Liver (tissue), 9 donors: ENCODE data around the gene RTP5. TPM values are rescaled to one million over a fixed set of nuclear protein-coding genes. Genes with fewer than 3 reads are reported as not detected.

Source experiments
- DNase-seq: peaks from one replicate; pipeline ENCODE4 v3.0.0-alpha.2; 2017; ENCODE audit warnings: low spot score
- H3K27ac ChIP-seq, 2 donors: one replicate each; pipeline ENCODE4 v1.7.0; 2013; ENCODE audit warnings: inconsistent platforms in 2 of 2, low read length in 2 of 2, control low read depth in 1 of 2, low read depth in 1 of 2, mild to moderate bottlenecking in 1 of 2
- H3K27me3 ChIP-seq, 4 donors: one replicate each; pipeline versions ENCODE4 v1.6.1 to v1.7.0; 2013; ENCODE audit warnings: low read length in 3 of 4, inconsistent platforms in 1 of 4, mild to moderate bottlenecking in 1 of 4, moderate library complexity in 1 of 4; ENCODE audit not compliant: control insufficient read depth in 4 of 4, insufficient read depth in 4 of 4
- H3K36me3 ChIP-seq, 4 donors: one replicate each; pipeline versions ENCODE4 v1.6.1 to v1.7.0; 2013; ENCODE audit warnings: low read length in 3 of 4, mild to moderate bottlenecking in 3 of 4, low read depth in 1 of 4, moderate library complexity in 1 of 4; ENCODE audit not compliant: control insufficient read depth in 4 of 4, insufficient read depth in 3 of 4
- H3K4me1 ChIP-seq, 4 donors: one replicate each; pipeline versions ENCODE4 v1.6.1 to v1.7.0; 2013; ENCODE audit warnings: low read length in 3 of 4, mild to moderate bottlenecking in 3 of 4, moderate library complexity in 1 of 4; ENCODE audit not compliant: control insufficient read depth in 4 of 4, insufficient read depth in 4 of 4
- H3K4me3 ChIP-seq, 3 donors: one replicate each; pipeline versions ENCODE4 v1.6.1 to v1.7.0; 2013; ENCODE audit warnings: low read length in 3 of 3, control low read depth in 1 of 3, low read depth in 1 of 3, mild to moderate bottlenecking in 1 of 3
- H3K9ac ChIP-seq, 2 donors: one replicate each; pipeline ENCODE4 v1.7.0; 2013; ENCODE audit warnings: low read length in 2 of 2, mild to moderate bottlenecking in 2 of 2, moderate library complexity in 2 of 2, control low read depth in 1 of 2, low read depth in 1 of 2
- H3K9me3 ChIP-seq, 4 donors: one replicate each; pipeline versions ENCODE4 v1.6.1 to v1.7.0; 2013; ENCODE audit warnings: low read length in 3 of 4; ENCODE audit not compliant: control insufficient read depth in 4 of 4
- ATF3 ChIP-seq: IDR thresholded peaks from 2 replicates; pipeline ENCODE4 v1.6.1; 2016; ENCODE audit warnings: antibody characterized with exemption
- EGR1 ChIP-seq, 2 donors: IDR thresholded peaks; 2 replicates each; pipeline ENCODE4 v1.6.1; 2016 to 2018; ENCODE audit warnings: antibody characterized with exemption in 2 of 2, low read depth in 2 of 2
- HNF4A ChIP-seq, 2 donors: conservative IDR thresholded peaks; 2 replicates each; pipeline ENCODE4 v1.6.1; 2016; ENCODE audit warnings: antibody characterized with exemption in 2 of 2, mild to moderate bottlenecking in 2 of 2
- HNF4G ChIP-seq: IDR thresholded peaks from 2 replicates; pipeline ENCODE4 v1.6.1; 2016; ENCODE audit warnings: antibody characterized with exemption
- JUND ChIP-seq, 2 donors: IDR thresholded peaks; 2 replicates each; pipeline ENCODE4 v1.6.1; 2016; ENCODE audit warnings: antibody characterized with exemption in 2 of 2
- MAX ChIP-seq: IDR thresholded peaks from 2 replicates; pipeline ENCODE4 v1.6.1; 2016; ENCODE audit warnings: antibody characterized with exemption
- NR2F2 ChIP-seq: IDR thresholded peaks from 2 replicates; pipeline ENCODE4 v1.6.1; 2016; ENCODE audit warnings: antibody characterized with exemption
- RAD21 ChIP-seq, 2 donors: IDR thresholded peaks; 2 replicates each; pipeline ENCODE4 v1.6.1; 2016; ENCODE audit warnings: antibody characterized with exemption in 2 of 2, mild to moderate bottlenecking in 2 of 2
- RXRA ChIP-seq, 2 donors: IDR thresholded peaks; 2 replicates each; pipeline ENCODE4 v1.6.1; 2017 to 2018; ENCODE audit warnings: antibody characterized with exemption in 2 of 2, mild to moderate bottlenecking in 1 of 2
- SP1 ChIP-seq: IDR thresholded peaks from 2 replicates; pipeline ENCODE4 v1.6.1; 2018; ENCODE audit warnings: antibody characterized with exemption, mild to moderate bottlenecking
- TAF1 ChIP-seq: conservative IDR thresholded peaks from 2 replicates; pipeline ENCODE4 v1.6.1; 2016; ENCODE audit warnings: antibody characterized with exemption, mild to moderate bottlenecking
- YY1 ChIP-seq: IDR thresholded peaks from 2 replicates; pipeline ENCODE4 v1.6.1; 2016; ENCODE audit warnings: antibody characterized with exemption, mild to moderate bottlenecking
- WGBS: extraction: QIAGEN DNeasy Blood & Tissue Kit; methylation state at CpG from one replicate; pipeline ENCODE4 v1.1.7; 2013; 5-methylcytosine and 5-hydroxymethylcytosine counted together
- polyA plus RNA-seq, 2 donors: library from polyadenylated mRNA; stranded (reverse) in 1 of 2; unstranded in 1 of 2; fragments of 200-250 nt in 1 of 2; fragments of >200 nt in 1 of 2; fragmentation: Nextera tagmentation in 1 of 2; extraction: Ambion mirVana in 1 of 2; gene quantifications; one replicate each; pipeline versions ENCODE4 v1.2.1 to v1.2.3, GENCODE V29; 2013 to 2015
- total RNA-seq, 2 donors: library from RNA; depleted of rRNA; stranded (reverse); fragments of >200 nt; gene quantifications; one replicate each; pipeline ENCODE4 v1.2.3, GENCODE V29; 2014
- TF ChIP-seq, protein P1 (sequence below): IDR thresholded peaks from 2 replicates; pipeline ENCODE4 v1.6.1; 2016; ENCODE audit warnings: antibody characterized with exemption, mild to moderate bottlenecking
- TF ChIP-seq, protein P2 (sequence below): IDR thresholded peaks from 2 replicates; pipeline ENCODE4 v1.6.1; 2016; ENCODE audit warnings: antibody characterized with exemption
- TF ChIP-seq, protein P3 (sequence below): fragments of 150-350 bp; IDR thresholded peaks from 2 replicates; pipeline ENCODE4 v1.5.1; 2017; ENCODE audit warnings: improper control_type of control experiment, low read depth, low read length; ENCODE audit not compliant: missing input control
- donor health status: healthy.
- donor health status: healthy.
- donor health status: healthy.
- donor health status: healthy.
- donor health status: healthy.

The RTP5 gene
- total and polyA plus RNA-seq, 4 donors: under 0.01 to 0.03 TPM; not detected in 2

- H3K9ac ChIP-seq: no peak overlapping the region
- 92% methylated on average over 31 of the region's 31 CpGs for WGBS
- H3K36me3 ChIP-seq: no peaks in the 10 kb centered on the region
- no peak overlapping the region for H3K27ac ChIP-seq
- no peaks in the 10 kb centered on the region for H3K27me3 ChIP-seq
- H3K4me1 ChIP-seq: peaks cover 8 to 15% (median 9%) of the 10 kb centered on the region in 4 donors
- H3K4me3 ChIP-seq: no peak overlapping the region
- TF ChIP-seq, protein P1, sequence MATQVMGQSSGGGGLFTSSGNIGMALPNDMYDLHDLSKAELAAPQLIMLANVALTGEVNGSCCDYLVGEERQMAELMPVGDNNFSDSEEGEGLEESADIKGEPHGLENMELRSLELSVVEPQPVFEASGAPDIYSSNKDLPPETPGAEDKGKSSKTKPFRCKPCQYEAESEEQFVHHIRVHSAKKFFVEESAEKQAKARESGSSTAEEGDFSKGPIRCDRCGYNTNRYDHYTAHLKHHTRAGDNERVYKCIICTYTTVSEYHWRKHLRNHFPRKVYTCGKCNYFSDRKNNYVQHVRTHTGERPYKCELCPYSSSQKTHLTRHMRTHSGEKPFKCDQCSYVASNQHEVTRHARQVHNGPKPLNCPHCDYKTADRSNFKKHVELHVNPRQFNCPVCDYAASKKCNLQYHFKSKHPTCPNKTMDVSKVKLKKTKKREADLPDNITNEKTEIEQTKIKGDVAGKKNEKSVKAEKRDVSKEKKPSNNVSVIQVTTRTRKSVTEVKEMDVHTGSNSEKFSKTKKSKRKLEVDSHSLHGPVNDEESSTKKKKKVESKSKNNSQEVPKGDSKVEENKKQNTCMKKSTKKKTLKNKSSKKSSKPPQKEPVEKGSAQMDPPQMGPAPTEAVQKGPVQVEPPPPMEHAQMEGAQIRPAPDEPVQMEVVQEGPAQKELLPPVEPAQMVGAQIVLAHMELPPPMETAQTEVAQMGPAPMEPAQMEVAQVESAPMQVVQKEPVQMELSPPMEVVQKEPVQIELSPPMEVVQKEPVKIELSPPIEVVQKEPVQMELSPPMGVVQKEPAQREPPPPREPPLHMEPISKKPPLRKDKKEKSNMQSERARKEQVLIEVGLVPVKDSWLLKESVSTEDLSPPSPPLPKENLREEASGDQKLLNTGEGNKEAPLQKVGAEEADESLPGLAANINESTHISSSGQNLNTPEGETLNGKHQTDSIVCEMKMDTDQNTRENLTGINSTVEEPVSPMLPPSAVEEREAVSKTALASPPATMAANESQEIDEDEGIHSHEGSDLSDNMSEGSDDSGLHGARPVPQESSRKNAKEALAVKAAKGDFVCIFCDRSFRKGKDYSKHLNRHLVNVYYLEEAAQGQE: no peak
- TF ChIP-seq SP1 (no peak), JUND (IDR thresholded peaks at IDR 0.05) (no peak), MAX (no peak), NR2F2 (no peak), RAD21 (IDR thresholded peaks at IDR 0.05) (no peak), YY1 (no peak), HNF4G (no peak), EGR1 (IDR thresholded peaks at IDR 0.05; ENCODE audit: low read depth in 2 of 2) (no peak), TAF1 (no peak), RXRA (IDR thresholded peaks at IDR 0.05) (no peak), HNF4A (conservative IDR thresholded peaks at IDR 0.05) (no peak), ATF3 (no peak)
- TF ChIP-seq, protein P2, sequence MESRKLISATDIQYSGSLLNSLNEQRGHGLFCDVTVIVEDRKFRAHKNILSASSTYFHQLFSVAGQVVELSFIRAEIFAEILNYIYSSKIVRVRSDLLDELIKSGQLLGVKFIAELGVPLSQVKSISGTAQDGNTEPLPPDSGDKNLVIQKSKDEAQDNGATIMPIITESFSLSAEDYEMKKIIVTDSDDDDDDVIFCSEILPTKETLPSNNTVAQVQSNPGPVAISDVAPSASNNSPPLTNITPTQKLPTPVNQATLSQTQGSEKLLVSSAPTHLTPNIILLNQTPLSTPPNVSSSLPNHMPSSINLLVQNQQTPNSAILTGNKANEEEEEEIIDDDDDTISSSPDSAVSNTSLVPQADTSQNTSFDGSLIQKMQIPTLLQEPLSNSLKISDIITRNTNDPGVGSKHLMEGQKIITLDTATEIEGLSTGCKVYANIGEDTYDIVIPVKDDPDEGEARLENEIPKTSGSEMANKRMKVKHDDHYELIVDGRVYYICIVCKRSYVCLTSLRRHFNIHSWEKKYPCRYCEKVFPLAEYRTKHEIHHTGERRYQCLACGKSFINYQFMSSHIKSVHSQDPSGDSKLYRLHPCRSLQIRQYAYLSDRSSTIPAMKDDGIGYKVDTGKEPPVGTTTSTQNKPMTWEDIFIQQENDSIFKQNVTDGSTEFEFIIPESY: no peak
- TF ChIP-seq, protein P3, sequence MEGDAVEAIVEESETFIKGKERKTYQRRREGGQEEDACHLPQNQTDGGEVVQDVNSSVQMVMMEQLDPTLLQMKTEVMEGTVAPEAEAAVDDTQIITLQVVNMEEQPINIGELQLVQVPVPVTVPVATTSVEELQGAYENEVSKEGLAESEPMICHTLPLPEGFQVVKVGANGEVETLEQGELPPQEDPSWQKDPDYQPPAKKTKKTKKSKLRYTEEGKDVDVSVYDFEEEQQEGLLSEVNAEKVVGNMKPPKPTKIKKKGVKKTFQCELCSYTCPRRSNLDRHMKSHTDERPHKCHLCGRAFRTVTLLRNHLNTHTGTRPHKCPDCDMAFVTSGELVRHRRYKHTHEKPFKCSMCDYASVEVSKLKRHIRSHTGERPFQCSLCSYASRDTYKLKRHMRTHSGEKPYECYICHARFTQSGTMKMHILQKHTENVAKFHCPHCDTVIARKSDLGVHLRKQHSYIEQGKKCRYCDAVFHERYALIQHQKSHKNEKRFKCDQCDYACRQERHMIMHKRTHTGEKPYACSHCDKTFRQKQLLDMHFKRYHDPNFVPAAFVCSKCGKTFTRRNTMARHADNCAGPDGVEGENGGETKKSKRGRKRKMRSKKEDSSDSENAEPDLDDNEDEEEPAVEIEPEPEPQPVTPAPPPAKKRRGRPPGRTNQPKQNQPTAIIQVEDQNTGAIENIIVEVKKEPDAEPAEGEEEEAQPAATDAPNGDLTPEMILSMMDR: no peak
- H3K9me3 ChIP-seq: no peaks in the 10 kb centered on the region
- DNase-seq: no peak
Observed at GRCh38 chr2:241820625-241821384, 48.7 kb upstream of the RTP5 start.
